Stomach smooth muscle (tissue), 2 donors: ENCODE data around the gene LAYN.

Source experiments
- H3K27ac ChIP-seq: one replicate; pipeline ENCODE4 v1.7.0; 2013; ENCODE audit warnings: mild to moderate bottlenecking, low read length, inconsistent platforms
- H3K27me3 ChIP-seq, 2 donors: one replicate each; pipeline ENCODE4 v1.7.0; 2013; ENCODE audit warnings: low read length in 2 of 2; ENCODE audit not compliant: insufficient read depth in 2 of 2, control insufficient read depth in 1 of 2
- H3K36me3 ChIP-seq, 2 donors: one replicate each; pipeline ENCODE4 v1.7.0; 2013; ENCODE audit warnings: low read length in 2 of 2; ENCODE audit not compliant: control insufficient read depth in 2 of 2, insufficient read depth in 2 of 2
- H3K4me1 ChIP-seq: one replicate; pipeline ENCODE4 v1.7.0; 2013; ENCODE audit warnings: low read length; ENCODE audit not compliant: control insufficient read depth, insufficient read depth
- H3K4me3 ChIP-seq, 2 donors: one replicate each; pipeline ENCODE4 v1.7.0; 2013; ENCODE audit warnings: low read length in 2 of 2
- H3K9ac ChIP-seq, 2 donors: one replicate each; pipeline ENCODE4 v1.7.0; 2013; ENCODE audit warnings: low read length in 2 of 2, mild to moderate bottlenecking in 1 of 2
- H3K9me3 ChIP-seq, 2 donors: one replicate each; pipeline ENCODE4 v1.7.0; 2013; ENCODE audit warnings: low read length in 2 of 2; ENCODE audit not compliant: control insufficient read depth in 2 of 2
- donor health status: healthy.
- donor health status: Pancreatic carcinoma.

The LAYN gene

DNA sequence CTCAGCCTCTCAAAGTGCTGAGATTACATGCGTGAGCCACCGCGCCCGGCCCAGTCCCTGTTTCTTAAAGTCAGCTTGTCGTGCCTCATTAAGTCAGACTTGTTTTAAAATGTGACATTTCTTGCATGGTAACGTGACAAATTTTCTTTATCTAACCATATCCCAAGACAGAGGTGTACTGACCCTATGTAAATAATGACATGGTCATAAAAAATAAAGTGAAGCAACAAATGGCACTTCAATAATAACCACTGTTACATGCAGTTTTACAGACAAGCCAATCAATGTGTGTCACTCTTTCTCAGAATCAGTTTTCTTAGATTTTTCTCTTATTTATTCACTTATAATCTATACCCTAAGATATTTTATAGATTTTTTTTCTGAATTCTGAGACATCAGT lies 35.2 kb downstream of the LAYN start:
- no peak overlapping the region for H3K9ac ChIP-seq
- no peak overlapping the region for H3K4me3 ChIP-seq
- H3K9me3 ChIP-seq: no peaks in the 10 kb centered on the region
- peaks cover 9% of the 10 kb centered on the region for H3K4me1 ChIP-seq
- no peak overlapping the region for H3K27ac ChIP-seq
- H3K36me3 ChIP-seq: no peaks in the 10 kb centered on the region
- no peaks in the 10 kb centered on the region for H3K27me3 ChIP-seq

DNA sequence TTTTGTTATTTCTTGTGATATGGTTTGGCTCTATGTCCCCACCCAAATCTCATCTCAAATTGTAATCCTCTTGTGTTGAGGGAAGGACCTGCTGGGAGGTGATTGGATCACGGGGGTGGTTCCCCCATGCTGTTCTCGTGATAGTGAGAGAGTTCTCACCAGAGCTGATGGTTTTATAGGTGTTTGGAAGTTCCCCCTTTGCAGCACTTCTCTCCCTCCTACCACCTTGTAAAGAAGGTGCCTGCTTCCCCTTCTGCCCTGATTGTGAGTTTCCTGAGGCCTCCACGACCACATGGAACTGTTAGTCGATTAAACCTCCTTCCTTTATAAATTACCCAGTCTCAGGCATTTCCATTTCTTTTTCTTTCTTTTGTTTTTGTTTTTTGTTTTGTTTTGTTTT lies 37.3 kb downstream of the LAYN start:
- Histone ChIP-seq H3K9ac (no peak overlapping the region), H3K9me3 (no peaks in the 10 kb centered on the region), H3K27me3 (no peaks in the 10 kb centered on the region)

DNA sequence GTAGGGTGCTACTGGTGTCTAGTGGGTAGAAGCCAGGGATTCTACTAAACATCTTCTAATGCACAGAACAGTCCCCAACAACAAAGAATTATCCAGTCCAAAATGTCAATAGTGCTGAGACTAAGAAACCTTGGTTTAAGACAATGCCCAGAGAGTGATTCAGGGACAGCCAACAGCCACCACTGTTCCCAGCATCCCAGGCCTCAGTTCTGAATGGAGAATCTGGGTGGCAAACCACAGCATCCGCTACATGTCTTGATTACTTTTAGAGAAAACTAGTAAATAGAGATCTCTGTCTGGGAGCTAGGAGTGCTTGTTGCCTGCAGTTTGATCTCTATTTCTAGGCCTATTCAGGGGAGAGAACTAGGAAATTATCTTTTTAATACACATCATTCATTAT lies 40.8 kb downstream of the LAYN start:
- Histone ChIP-seq H3K9me3 (no peaks in the 10 kb centered on the region), H3K4me1 (peaks cover 2% of the 10 kb centered on the region), H3K4me3 (no peak overlapping the region), H3K36me3 (no peaks in the 10 kb centered on the region), H3K9ac (no peak overlapping the region), H3K27me3 (no peaks in the 10 kb centered on the region), H3K27ac (no peak overlapping the region)

More for the DNA sequence above, 37.3 kb downstream of the LAYN start:
- Histone ChIP-seq H3K27ac (no peak overlapping the region), H3K4me1 (peaks cover 9% of the 10 kb centered on the region), H3K36me3 (no peaks in the 10 kb centered on the region), H3K4me3 (no peak overlapping the region)

GRCh38 chr11:111582163-111582562 lies 41.6 kb downstream of the LAYN start:
- H3K36me3 ChIP-seq: no peaks in the 10 kb centered on the region
- H3K4me1 ChIP-seq: peaks cover 2% of the 10 kb centered on the region
- H3K27ac ChIP-seq: no peak overlapping the region
- H3K27me3 ChIP-seq: no peaks in the 10 kb centered on the region
- no peak overlapping the region for H3K4me3 ChIP-seq
- H3K9ac ChIP-seq: no peak overlapping the region
- H3K9me3 ChIP-seq: no peaks in the 10 kb centered on the region

GRCh38 chr11:111582881-111583280 lies 42.4 kb downstream of the LAYN start:
- Histone ChIP-seq H3K27ac (no peak overlapping the region), H3K4me3 (no peak overlapping the region)

GRCh38 chr11:111585371-111585770 lies 44.9 kb downstream of the LAYN start:
- Histone ChIP-seq H3K27me3 (no peaks in the 10 kb centered on the region), H3K4me3 (no peak overlapping the region), H3K9ac (no peak overlapping the region), H3K27ac (no peak overlapping the region), H3K36me3 (no peaks in the 10 kb centered on the region), H3K4me1 (peaks cover 2% of the 10 kb centered on the region), H3K9me3 (no peaks in the 10 kb centered on the region)

More at GRCh38 chr11:111582881-111583280, 42.4 kb downstream of the LAYN start:
- Histone ChIP-seq H3K36me3 (no peaks in the 10 kb centered on the region), H3K27me3 (no peaks in the 10 kb centered on the region), H3K9ac (no peak overlapping the region), H3K9me3 (no peaks in the 10 kb centered on the region), H3K4me1 (peaks cover 2% of the 10 kb centered on the region)

DNA sequence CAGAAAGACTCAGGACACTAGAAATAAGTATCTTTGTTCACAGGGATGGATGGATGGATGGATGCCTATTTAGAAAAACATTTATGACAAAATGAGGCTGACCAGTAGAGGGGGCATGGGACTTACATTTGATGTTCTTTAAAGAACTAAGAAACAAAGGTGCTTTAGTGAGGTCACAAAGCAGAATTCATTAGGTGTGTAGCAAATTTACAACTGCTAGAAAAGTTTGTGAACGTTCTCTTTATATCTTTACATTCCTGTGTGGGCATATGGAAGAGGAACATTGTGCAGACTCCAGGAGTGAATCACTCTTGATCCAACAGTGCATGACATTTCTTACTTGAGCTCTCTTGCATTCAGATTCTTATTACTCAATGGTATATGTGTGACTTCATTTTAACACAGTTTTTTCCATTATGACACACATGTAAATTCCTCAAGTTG lies 45.9 kb downstream of the LAYN start:
- Histone ChIP-seq H3K9me3 (no peaks in the 10 kb centered on the region), H3K36me3 (no peaks in the 10 kb centered on the region), H3K9ac (no peak overlapping the region), H3K4me1 (peaks cover 2% of the 10 kb centered on the region), H3K27ac (no peak overlapping the region), H3K27me3 (no peaks in the 10 kb centered on the region), H3K4me3 (no peak overlapping the region)

GRCh38 chr11:111589114-111589513 lies 48.6 kb downstream of the LAYN start:
- Histone ChIP-seq H3K4me3 (no peak overlapping the region), H3K9ac (no peak overlapping the region), H3K27me3 (no peaks in the 10 kb centered on the region), H3K36me3 (no peaks in the 10 kb centered on the region), H3K4me1 (no peaks in the 10 kb centered on the region), H3K9me3 (no peaks in the 10 kb centered on the region), H3K27ac (no peak overlapping the region)

- H3K9ac ChIP-seq: no peak overlapping the region
- H3K9me3 ChIP-seq: no peaks in the 10 kb centered on the region
- no peaks in the 10 kb centered on the region for H3K36me3 ChIP-seq
- H3K27me3 ChIP-seq: no peaks in the 10 kb centered on the region
- H3K4me1 ChIP-seq: no peaks in the 10 kb centered on the region
- H3K27ac ChIP-seq: peak overlapping the region; percentile 11
- no peak overlapping the region for H3K4me3 ChIP-seq
These were observed 49.5 kb downstream of the LAYN start for GRCh38 chr11:111589886-111590499.

- H3K27me3 ChIP-seq: no peaks in the 10 kb centered on the region
- H3K4me3 ChIP-seq: no peak overlapping the region
- no peaks in the 10 kb centered on the region for H3K4me1 ChIP-seq
- H3K36me3 ChIP-seq: no peaks in the 10 kb centered on the region
- H3K9me3 ChIP-seq: no peaks in the 10 kb centered on the region
- no peak overlapping the region for H3K9ac ChIP-seq
- H3K27ac ChIP-seq: peak overlapping the region; percentile 27
These were observed 50.9 kb downstream of the LAYN start for GRCh38 chr11:111591187-111591960.

- H3K36me3 ChIP-seq: no peaks in the 10 kb centered on the region
- no peaks in the 10 kb centered on the region for H3K4me1 ChIP-seq
- no peaks in the 10 kb centered on the region for H3K27me3 ChIP-seq
- H3K27ac ChIP-seq: no peak overlapping the region
- no peak overlapping the region for H3K4me3 ChIP-seq
- H3K9me3 ChIP-seq: no peaks in the 10 kb centered on the region
- no peak overlapping the region for H3K9ac ChIP-seq
These were observed 52.0 kb downstream of the LAYN start for GRCh38 chr11:111592491-111592890.
